ENCODE results near the gene CATSPER1. TPM values are rescaled to one million over a fixed set of nuclear protein-coding genes. Genes with fewer than 3 reads are reported as not detected.
"Not testable (repeated sequence)": the region's sequence is repeated elsewhere in the genome, so short reads cannot be mapped to it uniquely, and the experiment has no call there.

Gene CATSPER1
- total RNA-seq, 1 donor from 2014 or later, result 0.32 TPM

DNA sequence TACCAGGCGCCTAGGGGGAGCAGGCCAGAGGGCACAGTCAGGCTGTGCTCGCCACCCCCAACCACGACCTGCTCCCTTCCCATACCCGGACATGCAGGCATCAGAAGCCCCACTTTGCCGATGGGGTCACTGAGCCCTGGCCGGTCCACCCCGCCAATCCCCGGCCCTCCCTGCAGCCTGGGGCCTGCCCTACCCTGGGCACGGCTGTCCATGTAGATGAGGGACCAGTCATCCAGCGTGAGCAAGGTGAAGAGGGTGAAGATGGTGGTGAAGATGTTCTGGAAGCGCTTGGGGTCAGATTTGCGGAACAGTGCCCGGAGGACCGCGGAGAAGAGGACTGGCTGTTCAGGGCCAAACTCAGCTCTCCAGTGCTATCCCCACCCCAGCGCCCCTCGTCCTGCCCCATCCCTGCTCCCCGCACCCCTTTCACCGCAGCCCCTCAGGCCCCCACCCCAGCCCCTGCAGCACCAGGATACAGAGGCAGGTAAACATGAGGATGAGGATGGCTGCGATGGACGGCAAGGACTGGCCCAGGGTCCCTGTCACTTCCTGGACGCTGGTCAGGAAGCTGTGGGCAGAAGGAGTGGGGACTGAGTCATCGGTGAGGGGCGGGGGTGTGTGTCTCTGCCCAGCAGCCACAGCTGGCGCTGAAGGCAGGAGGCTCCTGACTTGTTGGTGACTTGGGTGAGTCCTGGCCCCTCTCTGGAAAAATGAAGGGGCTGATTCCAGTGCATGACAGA lies 5.5 kb downstream of the CATSPER1 start:
- intact Hi-C loops (cut with micrococcal nuclease), result no loop called here

DNA sequence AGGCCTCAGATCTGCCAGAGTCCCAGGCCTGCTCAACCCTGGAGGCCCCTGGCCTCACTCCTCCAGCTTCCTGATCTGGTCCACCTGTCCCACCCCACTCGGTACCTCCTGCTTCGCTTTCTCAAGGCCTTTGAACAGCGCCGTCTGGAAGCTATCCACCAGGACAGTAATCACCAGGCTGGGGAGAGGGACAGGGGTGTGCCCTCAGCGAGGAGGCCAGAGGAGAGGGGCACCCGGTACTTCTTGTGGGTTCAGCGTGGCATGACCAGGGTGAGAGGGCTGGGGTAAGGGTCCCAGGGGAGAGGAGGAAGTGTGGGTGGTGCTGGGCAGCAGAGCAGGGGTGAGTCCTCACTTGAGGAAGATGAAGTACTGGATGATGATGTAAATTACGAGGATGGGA lies 6.1 kb downstream of the CATSPER1 start:
- intact Hi-C loops (cut with micrococcal nuclease), result no loop called here

DNA sequence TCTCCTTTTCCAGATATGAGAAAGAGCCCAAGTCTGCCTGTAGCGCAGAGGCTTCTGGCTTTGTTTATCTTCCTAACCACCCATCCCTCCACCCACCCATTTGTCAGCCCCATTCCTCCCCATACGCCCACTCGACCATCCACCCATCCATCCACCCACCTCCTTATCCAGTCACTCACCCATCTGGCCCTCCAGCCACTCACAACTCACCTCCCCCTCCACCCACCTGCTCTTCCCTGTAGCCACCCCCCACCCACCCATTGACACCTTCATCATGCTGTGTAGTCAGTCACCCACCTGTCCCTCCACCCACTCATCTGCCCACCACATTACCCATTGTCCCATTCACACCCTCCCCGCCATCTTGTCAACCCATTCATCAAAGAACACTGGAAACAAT lies 9.0 kb downstream of the CATSPER1 start:
- intact Hi-C loops (cut with micrococcal nuclease), result no loop called here

- intact Hi-C loops (cut with micrococcal nuclease), result no loop called here
Observed at GRCh38 chr11:66016793-66017177, 9.5 kb downstream of the CATSPER1 start.

- intact Hi-C loops (cut with micrococcal nuclease), result no loop called here
Observed at GRCh38 chr11:66015936-66016792, 10.1 kb downstream of the CATSPER1 start.

GRCh38 chr11:66015454-66015881 lies 10.8 kb downstream of the CATSPER1 start:
- intact Hi-C loops (cut with micrococcal nuclease), result no loop called here

DNA sequence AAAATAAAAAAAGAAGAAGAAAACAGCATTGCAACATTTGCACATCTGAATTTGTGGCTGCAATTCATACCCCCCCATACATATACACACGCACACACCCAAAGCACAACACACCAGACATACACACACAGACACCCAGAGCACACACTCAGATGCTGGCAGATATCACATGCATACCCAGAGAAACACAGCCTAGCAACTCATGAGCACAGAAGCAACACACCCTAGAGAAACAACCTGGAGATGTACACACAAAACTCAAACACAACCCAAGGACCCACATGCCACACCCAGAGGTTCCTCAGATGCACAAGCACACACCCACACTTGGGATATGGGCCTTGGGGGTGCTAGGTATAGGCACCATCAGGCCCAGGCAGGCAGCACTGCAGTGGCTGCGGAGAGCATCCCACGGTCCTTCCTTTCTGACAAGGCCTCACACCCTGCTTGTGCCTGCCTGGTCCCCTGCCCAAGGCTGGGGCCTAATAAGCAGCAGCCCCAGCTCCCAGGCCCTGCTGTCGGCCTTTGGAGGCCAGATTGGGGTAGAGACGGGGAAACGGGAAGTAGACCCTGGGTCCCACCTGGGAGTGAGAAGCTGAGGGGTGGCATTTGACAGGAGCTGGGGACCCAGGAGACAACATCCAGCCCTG lies 11.3 kb downstream of the CATSPER1 start:
- intact Hi-C loops (cut with micrococcal nuclease), result no loop called here

DNA sequence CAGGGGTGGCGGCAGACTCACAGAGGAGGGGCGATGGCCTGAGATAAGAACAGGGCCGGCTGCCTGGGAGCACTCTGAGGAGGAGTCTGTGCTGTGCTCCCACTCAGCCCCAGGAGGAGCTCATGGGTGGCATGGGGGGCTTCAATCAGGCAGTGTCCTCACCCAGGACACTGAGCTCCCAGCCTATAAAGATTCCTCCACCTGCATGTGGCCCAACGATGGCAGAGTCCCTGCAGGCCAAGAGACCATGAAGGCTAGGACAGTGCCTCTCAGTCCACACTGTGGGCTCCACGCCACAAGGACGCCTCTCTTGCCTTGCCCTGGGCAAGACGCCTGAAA lies 12.5 kb downstream of the CATSPER1 start:
- intact Hi-C loops (cut with micrococcal nuclease), result no loop called here

GRCh38 chr11:66012946-66013761 lies 13.1 kb downstream of the CATSPER1 start:
- intact Hi-C loops (cut with micrococcal nuclease), result no loop called here

GRCh38 chr11:66012371-66012945 lies 13.8 kb downstream of the CATSPER1 start:
- intact Hi-C loops (cut with micrococcal nuclease), result no loop called here

DNA sequence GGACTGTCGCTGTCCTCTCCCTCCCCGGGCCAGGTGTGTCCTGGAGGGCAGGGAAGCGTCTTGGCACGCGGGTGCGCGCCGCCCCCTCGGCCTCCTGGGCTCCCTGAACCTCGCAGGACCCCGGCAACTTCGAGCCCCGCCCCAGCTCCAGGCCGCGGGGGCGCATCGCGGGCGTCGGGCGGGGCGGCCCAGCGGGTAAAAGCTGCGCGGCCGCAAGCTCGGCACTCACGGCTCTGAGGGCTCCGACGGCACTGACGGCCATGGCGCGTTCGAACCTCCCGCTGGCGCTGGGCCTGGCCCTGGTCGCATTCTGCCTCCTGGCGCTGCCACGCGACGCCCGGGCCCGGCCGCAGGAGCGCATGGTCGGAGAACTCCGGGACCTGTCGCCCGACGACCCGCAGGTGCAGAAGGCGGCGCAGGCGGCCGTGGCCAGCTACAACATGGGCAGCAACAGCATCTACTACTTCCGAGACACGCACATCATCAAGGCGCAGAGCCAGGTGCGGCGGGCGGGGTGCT lies 14.4 kb downstream of the CATSPER1 start, which contains the start of gene CST6:
TSS of gene CST6 (plus strand) at position 224 of the 519 bp plus-strand sequence. CDS start at position 261, 37 bp downstream.
- intact Hi-C loops (cut with micrococcal nuclease), result no loop called here

GRCh38 chr11:66011239-66011784 lies 15.0 kb downstream of the CATSPER1 start:
- intact Hi-C loops (cut with micrococcal nuclease), result no loop called here

GRCh38 chr11:66010036-66010435 lies 16.2 kb downstream of the CATSPER1 start:
- intact Hi-C loops (cut with micrococcal nuclease), result not testable (repeated sequence)

GRCh38 chr11:66008468-66009101 lies 17.7 kb downstream of the CATSPER1 start:
- intact Hi-C loops (cut with micrococcal nuclease), result no loop called here

- intact Hi-C loops (cut with micrococcal nuclease), result no loop called here
Observed at GRCh38 chr11:66008095-66008467, 18.2 kb downstream of the CATSPER1 start.

GRCh38 chr11:66007201-66007634 lies 19.1 kb downstream of the CATSPER1 start:
- intact Hi-C loops (cut with micrococcal nuclease), result no loop called here

DNA sequence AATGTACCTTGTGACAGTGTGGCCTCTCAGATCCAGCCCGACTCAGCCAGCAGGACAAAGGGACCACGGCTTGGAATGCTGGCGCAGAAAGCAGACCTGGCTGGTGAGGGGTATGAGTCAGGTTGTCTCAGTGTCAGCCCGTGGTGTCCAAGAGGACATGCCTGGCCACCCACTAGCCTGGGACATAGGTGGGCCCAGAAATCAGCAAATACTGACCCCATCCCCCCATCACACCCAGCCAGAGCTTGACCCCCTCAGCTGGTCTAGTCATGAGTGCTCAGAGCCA lies 19.4 kb downstream of the CATSPER1 start:
- intact Hi-C loops (cut with micrococcal nuclease), result no loop called here

- intact Hi-C loops (cut with micrococcal nuclease), result no loop called here
Observed at GRCh38 chr11:66006134-66006890, 20.0 kb downstream of the CATSPER1 start.

- intact Hi-C loops (cut with micrococcal nuclease), result no loop called here
Observed at GRCh38 chr11:66004186-66004585, 22.1 kb downstream of the CATSPER1 start.

Data from T-helper 2 cell treated with Interferon-gamma antibody and Interleukin-4, amounts not matched to agents 100 ng/mL and 5 ng/mL, for 36 hours (primary cell).